A549 (cell line): Measurements from ENCODE around the gene ARID1B. TPM values are rescaled to one million over a fixed set of nuclear protein-coding genes. Genes with fewer than 3 reads are reported as not detected.

Source experiments
- ATAC-seq, 2 experiments: fragments of 200-7000 bp in 1 of 2; fragments of >200 bp in 1 of 2; cut with Nextera tagmentation in 1 of 2; cut with Tn5 transposase in 1 of 2; 3 replicates each; pipeline versions ENCODE4 v1.8.0 to v1.9.1; 2018 to 2020; ENCODE audit warnings: mild to moderate bottlenecking in 1 of 2, moderate library complexity in 1 of 2
- CTCF ChIA-PET: fragments of 300-600 bp; sonication (Branson Sonifier 250); formaldehyde crosslinking; extraction: SDS; loops from one replicate; lab custom pipeline; 2021; ENCODE audit warnings: antibody characterized with exemption, inconsistent platforms; lab: Yijun Ruan, JAX
- POLR2A ChIA-PET: fragments of 350-600 bp; formaldehyde crosslinking; extraction: SDS; loops from one replicate; lab custom pipeline; 2021; ENCODE audit warnings: antibody characterized with exemption, inconsistent platforms; lab: Yijun Ruan, JAX
- DNase-seq, 2 experiments: peaks; one replicate each; pipeline versions ENCODE4 v3.0.0 to v3.0.0-alpha.2; 2011 to 2016; ENCODE audit warnings: low read depth in 1 of 2, low spot score in 1 of 2
- FAIRE-seq: peaks from 2 replicates; lab custom pipeline; 2011; peaks lifted over from hg19 to GRCh38; lab: Jason Lieb, UNC
- H3K27ac ChIP-seq, 2 experiments: fragments of >200 bp; sonication (Bioruptor Twin); formaldehyde crosslinking; 3 replicates each; pipeline ENCODE4 v1.5.1; 2016 to 2017
- H3K4me1 ChIP-seq: fragments of >200 bp; sonication (Bioruptor Twin); formaldehyde crosslinking; 3 replicates; pipeline ENCODE4 v1.6.1; 2016
- H3K4me2 ChIP-seq: fragments of >200 bp; sonication (Bioruptor Twin); formaldehyde crosslinking; 3 replicates; pipeline ENCODE4 v1.6.1; 2016
- H3K4me3 ChIP-seq: fragments of >200 bp; sonication (Bioruptor Twin); formaldehyde crosslinking; 3 replicates; pipeline ENCODE4 v1.5.1; 2016
- H3K9me3 ChIP-seq: fragments of >200 bp; sonication (Bioruptor Twin); formaldehyde crosslinking; 3 replicates; pipeline ENCODE4 v1.6.1; 2016
- CBX2 ChIP-seq: fragments of 200-600 bp; sonication (generic); IDR thresholded peaks from 2 replicates; pipeline ENCODE4 v1.6.1; 2016; ENCODE audit warnings: low read depth, mild to moderate bottlenecking, borderline replicate concordance
- CBX8 ChIP-seq: fragments of 200-600 bp; sonication (generic); IDR thresholded peaks from 2 replicates; pipeline ENCODE4 v1.6.1; 2016
- CHD2 ChIP-seq: fragments of 150-350 bp; IDR thresholded peaks from 2 replicates; pipeline ENCODE4 v1.6.1; 2014; ENCODE audit warnings: low read length; ENCODE audit not compliant: partially characterized antibody
- CHD4 ChIP-seq: fragments of 200-600 bp; sonication (generic); IDR thresholded peaks from 2 replicates; pipeline ENCODE4 v1.6.1; 2016; ENCODE audit warnings: antibody characterized with exemption, mild to moderate bottlenecking, borderline replicate concordance
- EHMT2 ChIP-seq: fragments of 200-600 bp; sonication (generic); IDR thresholded peaks from 2 replicates; pipeline ENCODE4 v1.6.1; 2016; ENCODE audit warnings: antibody characterized with exemption, low read depth, mild to moderate bottlenecking, moderate library complexity
- ESRRA ChIP-seq: fragments of 150-350 bp; IDR thresholded peaks from 2 replicates; pipeline ENCODE4 v1.6.1; 2014; ENCODE audit warnings: mild to moderate bottlenecking, low read length, borderline replicate concordance
- FOSB ChIP-seq: fragments of 250-450 bp; sonication (Bioruptor Pico); IDR thresholded peaks from 2 replicates; pipeline ENCODE4 v1.5.0; 2020; ENCODE audit warnings: mild to moderate bottlenecking, moderate library complexity
- FOSL2 ChIP-seq, 2 experiments: fragments of 450-650 bp in 1 of 2; fragments of >200 bp in 1 of 2; sonication (Bioruptor Twin) in 1 of 2; formaldehyde crosslinking; IDR thresholded peaks; 2 replicates each; pipeline versions ENCODE4 v1.5.0 to v1.6.1; 2016 to 2020; ENCODE audit warnings: mild to moderate bottlenecking in 1 of 2, moderate library complexity in 1 of 2
- HEYL ChIP-seq: fragments of 250-450 bp; sonication (Bioruptor Pico); IDR thresholded peaks from 2 replicates; pipeline ENCODE4 v1.8.0; 2021; ENCODE audit warnings: mild to moderate bottlenecking, moderate library complexity
- HOXA7 ChIP-seq: fragments of 250-450 bp; sonication (Bioruptor Pico); IDR thresholded peaks from 2 replicates; pipeline ENCODE4 v1.5.0; 2020; ENCODE audit warnings: mild to moderate bottlenecking, moderate library complexity
- HOXB13 ChIP-seq: fragments of 250-450 bp; sonication (Bioruptor Pico); IDR thresholded peaks from 2 replicates; pipeline ENCODE4 v1.5.0; 2020; ENCODE audit warnings: low read depth, mild to moderate bottlenecking, moderate library complexity
- KDM5A ChIP-seq: fragments of 200-600 bp; sonication (generic); IDR thresholded peaks from 2 replicates; pipeline ENCODE4 v1.6.1; 2016; ENCODE audit warnings: antibody characterized with exemption, mild to moderate bottlenecking
- MAZ ChIP-seq: fragments of 150-350 bp; IDR thresholded peaks from 2 replicates; pipeline ENCODE4 v1.6.1; 2014; ENCODE audit warnings: antibody characterized with exemption, low read depth, low read length, borderline replicate concordance
- NPAS2 ChIP-seq: fragments of 250-450 bp; sonication (Bioruptor Pico); IDR thresholded peaks from 2 replicates; pipeline ENCODE4 v1.8.0; 2022; ENCODE audit warnings: mild to moderate bottlenecking, moderate library complexity, borderline replicate concordance
- NR3C1 ChIP-seq: fragments of >200 bp; sonication (Bioruptor Twin); formaldehyde crosslinking; IDR thresholded peaks from 3 replicates; pipeline ENCODE4 v1.6.1; 2017
- PHF8 ChIP-seq: fragments of 200-600 bp; sonication (generic); IDR thresholded peaks from 2 replicates; pipeline ENCODE4 v1.6.1; 2016; ENCODE audit warnings: low read depth, mild to moderate bottlenecking, antibody characterized with exemption, moderate library complexity, borderline replicate concordance
- POLR2A ChIP-seq: IDR thresholded peaks from 2 replicates; pipeline ENCODE4 v1.6.1; 2012; ENCODE audit warnings: mild to moderate bottlenecking, low read length
- POLR2AphosphoS2 ChIP-seq: conservative IDR thresholded peaks from 2 replicates; pipeline ENCODE4 v1.6.1; 2012; ENCODE audit warnings: low read length, improper control_type of control experiment, inconsistent platforms
- RARB ChIP-seq: fragments of 250-450 bp; sonication (Bioruptor Pico); IDR thresholded peaks from 2 replicates; pipeline ENCODE4 v1.8.0; 2021; ENCODE audit warnings: mild to moderate bottlenecking, moderate library complexity
- RFX5 ChIP-seq: fragments of 450-650 bp; IDR thresholded peaks from 2 replicates; pipeline ENCODE4 v1.7.1; 2014; ENCODE audit warnings: antibody characterized with exemption, mild to moderate bottlenecking, moderate library complexity
- SMC3 ChIP-seq: fragments of >200 bp; sonication (Bioruptor Twin); formaldehyde crosslinking; IDR thresholded peaks from 3 replicates; pipeline ENCODE4 v1.6.1; 2018; ENCODE audit warnings: inconsistent platforms
- SREBF2 ChIP-seq: fragments of 450-650 bp; IDR thresholded peaks from 2 replicates; pipeline ENCODE4 v1.6.1; 2014; ENCODE audit warnings: mild to moderate bottlenecking, moderate library complexity
- TP53 ChIP-seq: fragments of 250-450 bp; sonication (Bioruptor Pico); IDR thresholded peaks from 2 replicates; pipeline ENCODE4 v1.5.0; 2021; ENCODE audit warnings: mild to moderate bottlenecking, moderate library complexity
- ZC3H11A ChIP-seq: fragments of 450-650 bp; IDR thresholded peaks from 2 replicates; pipeline ENCODE4 v1.6.1; 2014; ENCODE audit warnings: antibody characterized with exemption, mild to moderate bottlenecking
- ZFP36 ChIP-seq: fragments of 450-650 bp; IDR thresholded peaks from 2 replicates; pipeline ENCODE4 v1.6.1; 2014; ENCODE audit warnings: borderline replicate concordance; ENCODE audit not compliant: partially characterized antibody
- ZNF302 ChIP-seq: fragments of 250-450 bp; sonication (Bioruptor Pico); IDR thresholded peaks from 2 replicates; pipeline ENCODE4 v1.9.0; 2021; ENCODE audit warnings: inconsistent platforms, mild to moderate bottlenecking, moderate library complexity
- WGBS: methylation state at CpG from one replicate; pipeline ENCODE4 v1.1.6; 2017; ENCODE audit errors: missing lambda C conversion rate; 5-methylcytosine and 5-hydroxymethylcytosine counted together
- polyA plus RNA-seq, 4 experiments: library from polyadenylated mRNA; depleted of rRNA in 3 of 4; stranded (reverse); fragments of >200 nt; fragmentation: RNase III in 1 of 4; extraction: RNeasy Plus Mini Kit Qiagen cat#74134 plus additional on column Dnase treatment in 1 of 4; gene quantifications; 2 replicates in 3 of 4; 3 replicates in 1 of 4; pipeline ENCODE4 v1.2.3, GENCODE V29; 2011 to 2017
- TF ChIP-seq, protein P1 (sequence below): fragments of >200 bp; sonication (Bioruptor Twin); formaldehyde crosslinking; IDR thresholded peaks from 3 replicates; pipeline ENCODE4 v1.6.1; 2016
- TF ChIP-seq, protein P2 (sequence below): IDR thresholded peaks from 2 replicates; pipeline ENCODE4 v1.6.1; 2012
- TF ChIP-seq, protein P3 (sequence below): fragments of 450-650 bp; IDR thresholded peaks from 2 replicates; pipeline ENCODE4 v1.6.1; 2014; ENCODE audit warnings: antibody characterized with exemption
- TF ChIP-seq, protein P4 (sequence below): fragments of >200 bp; sonication (Bioruptor Twin); formaldehyde crosslinking; IDR thresholded peaks from 2 replicates; pipeline ENCODE4 v1.6.1; 2016

ARID1B gene
- polyA plus RNA-seq, 2 of the 4 experiments (the other 2 are of a cell fraction), result 13.5 to 16.3 TPM

- H3K27ac ChIP-seq, result no peak overlapping the region
- no peaks in the 10 kb centered on the region for H3K9me3 ChIP-seq
- no peak overlapping the region for H3K4me2 ChIP-seq
- DNase-seq (no peak), FAIRE-seq (no peak), ATAC-seq (no peak)
- ChIA-PET POLR2A (no interaction called here), CTCF (no interaction called here)
- 89% methylated on average over 13 of the region's 13 CpGs for WGBS
- no peaks in the 10 kb centered on the region for H3K4me1 ChIP-seq
- H3K4me3 ChIP-seq, result no peak overlapping the region
- TF ChIP-seq EHMT2, result no peak
- no peak for TF ChIP-seq ESRRA
- TF ChIP-seq, protein P1, sequence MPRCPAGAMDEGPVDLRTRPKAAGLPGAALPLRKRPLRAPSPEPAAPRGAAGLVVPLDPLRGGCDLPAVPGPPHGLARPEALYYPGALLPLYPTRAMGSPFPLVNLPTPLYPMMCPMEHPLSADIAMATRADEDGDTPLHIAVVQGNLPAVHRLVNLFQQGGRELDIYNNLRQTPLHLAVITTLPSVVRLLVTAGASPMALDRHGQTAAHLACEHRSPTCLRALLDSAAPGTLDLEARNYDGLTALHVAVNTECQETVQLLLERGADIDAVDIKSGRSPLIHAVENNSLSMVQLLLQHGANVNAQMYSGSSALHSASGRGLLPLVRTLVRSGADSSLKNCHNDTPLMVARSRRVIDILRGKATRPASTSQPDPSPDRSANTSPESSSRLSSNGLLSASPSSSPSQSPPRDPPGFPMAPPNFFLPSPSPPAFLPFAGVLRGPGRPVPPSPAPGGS, result no peak
- no peak for TF ChIP-seq RFX5
- TF ChIP-seq FOSB (CRISPR knock-in tag), result no peak
- no peak for TF ChIP-seq FOSL2 (IDR thresholded peaks at IDR 0.05)
- TF ChIP-seq FOSL2 (CRISPR knock-in tag; IDR thresholded peaks at IDR 0.05), result no peak
Measured at GRCh38 chr6:156897907-156898531, 120.8 kb downstream of the ARID1B start.

DNA sequence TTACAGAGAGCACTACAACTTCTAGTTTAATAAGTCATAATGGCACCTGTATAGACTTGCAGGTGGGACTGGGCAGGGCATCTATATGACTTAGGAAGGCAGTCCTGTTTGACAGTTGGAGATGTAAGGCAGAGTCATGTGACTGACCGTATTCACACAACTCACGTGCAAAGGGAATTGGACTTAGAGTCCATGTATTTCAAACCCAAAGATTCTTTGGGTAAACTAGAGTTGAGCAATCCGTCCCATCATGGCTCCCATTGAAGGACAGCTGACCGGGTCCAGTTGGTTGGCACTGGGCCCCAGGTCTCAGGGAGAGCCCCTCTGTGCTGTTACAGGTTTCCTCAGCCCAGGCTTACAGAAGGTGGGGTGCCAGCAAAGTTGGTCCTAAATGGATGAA, 121.9 kb downstream of the ARID1B start:
- H3K27ac ChIP-seq, result no peak overlapping the region
- no peaks in the 10 kb centered on the region for H3K4me1 ChIP-seq
- H3K4me2 ChIP-seq, result no peak overlapping the region
- ATAC-seq (no peak), FAIRE-seq (no peak)
- TF ChIP-seq ZFP36 (no peak), POLR2AphosphoS2 (no peak), HOXB13 (CRISPR knock-in tag) (no peak), SMC3 (no peak), RARB (CRISPR knock-in tag) (no peak), PHF8 (no peak), SREBF2 (no peak), NPAS2 (CRISPR knock-in tag) (no peak), HOXA7 (CRISPR knock-in tag) (no peak), POLR2A (no peak), RFX5 (no peak), NR3C1 (no peak), EHMT2 (no peak), MAZ (no peak)
- TF ChIP-seq, protein P2, sequence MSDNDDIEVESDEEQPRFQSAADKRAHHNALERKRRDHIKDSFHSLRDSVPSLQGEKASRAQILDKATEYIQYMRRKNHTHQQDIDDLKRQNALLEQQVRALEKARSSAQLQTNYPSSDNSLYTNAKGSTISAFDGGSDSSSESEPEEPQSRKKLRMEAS, result no peak
- TF ChIP-seq, all 56 proteins: peak for 0
- H3K9me3 ChIP-seq, result no peaks in the 10 kb centered on the region
- ChIA-PET POLR2A (no interaction called here), CTCF (no interaction called here)
- no peak for DNase-seq
- H3K4me3 ChIP-seq, result no peak overlapping the region
- WGBS, result 84% methylated on average over 4 of the region's 4 CpGs

DNA sequence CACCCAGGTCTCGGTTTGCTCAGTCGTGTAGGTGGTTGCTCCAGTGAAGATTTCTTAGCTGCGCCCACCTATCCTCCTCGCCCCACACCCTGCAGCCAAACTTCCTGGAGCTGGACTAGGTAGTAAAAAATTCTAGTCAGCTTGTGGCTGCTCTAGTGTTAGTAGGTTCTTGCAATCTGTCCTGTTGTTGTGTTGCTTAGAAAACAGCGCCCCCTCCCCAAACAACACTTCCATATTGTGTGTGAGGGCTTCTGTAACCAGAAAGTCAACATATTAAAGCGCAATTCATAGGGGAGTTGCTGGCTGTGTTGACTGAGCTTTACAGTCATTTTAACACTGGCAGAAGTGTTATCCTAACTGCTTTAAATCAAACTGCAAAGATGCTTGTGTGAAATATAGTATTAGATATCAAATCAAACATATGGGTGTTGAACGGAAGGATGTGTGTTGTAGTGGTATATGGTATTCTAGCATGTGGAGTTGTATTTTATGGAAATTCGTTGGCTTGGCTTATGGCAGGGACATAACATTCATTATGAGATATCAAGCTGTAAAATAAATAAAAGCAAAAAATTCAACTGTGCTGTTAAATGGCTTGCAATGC, 122.5 kb downstream of the ARID1B start:
- FAIRE-seq (no peak), DNase-seq (no peak), ATAC-seq (no peak)
- TF ChIP-seq CHD4 (no peak), CBX2 (no peak), HEYL (CRISPR knock-in tag) (no peak), NPAS2 (CRISPR knock-in tag) (no peak), CBX8 (no peak), CHD2 (no peak), KDM5A (no peak), ZC3H11A (no peak), ZNF302 (CRISPR knock-in tag) (no peak), POLR2A (no peak), TP53 (no peak), RFX5 (no peak)
- TF ChIP-seq, protein P3, sequence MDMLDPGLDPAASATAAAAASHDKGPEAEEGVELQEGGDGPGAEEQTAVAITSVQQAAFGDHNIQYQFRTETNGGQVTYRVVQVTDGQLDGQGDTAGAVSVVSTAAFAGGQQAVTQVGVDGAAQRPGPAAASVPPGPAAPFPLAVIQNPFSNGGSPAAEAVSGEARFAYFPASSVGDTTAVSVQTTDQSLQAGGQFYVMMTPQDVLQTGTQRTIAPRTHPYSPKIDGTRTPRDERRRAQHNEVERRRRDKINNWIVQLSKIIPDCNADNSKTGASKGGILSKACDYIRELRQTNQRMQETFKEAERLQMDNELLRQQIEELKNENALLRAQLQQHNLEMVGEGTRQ, result no peak
- TF ChIP-seq, protein P4, sequence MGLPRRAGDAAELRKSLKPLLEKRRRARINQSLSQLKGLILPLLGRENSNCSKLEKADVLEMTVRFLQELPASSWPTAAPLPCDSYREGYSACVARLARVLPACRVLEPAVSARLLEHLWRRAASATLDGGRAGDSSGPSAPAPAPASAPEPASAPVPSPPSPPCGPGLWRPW, result no peak
- H3K27ac ChIP-seq, result no peak overlapping the region
- H3K4me1 ChIP-seq, result no peaks in the 10 kb centered on the region
- ChIA-PET POLR2A (no interaction called here), CTCF (no interaction called here)
- H3K9me3 ChIP-seq, result no peaks in the 10 kb centered on the region
- H3K4me3 ChIP-seq, result no peak overlapping the region
- H3K4me2 ChIP-seq, result no peak overlapping the region
- 93% methylated on average over 8 of the region's 8 CpGs for WGBS
